HT1080 (cell line): ENCODE measurements around the gene OR1F1. TPM values are rescaled to one million over a fixed set of nuclear protein-coding genes. Genes with fewer than 3 reads are reported as not detected.
A peak's percentile ranks its signal among the peaks of the same experiment; 100 is the strongest.
"Not testable (repeated sequence)": the region's sequence is repeated elsewhere in the genome, so short reads cannot be mapped to it uniquely, and the experiment has no call there.

ENCODE experiments used
- DNase-seq: peaks from one replicate; pipeline ENCODE4 v3.0.0-alpha.2; 2015; ENCODE audit warnings: low read depth
- polyA plus RNA-seq, 2 experiments: library from polyadenylated mRNA; depleted of rRNA; stranded (reverse); fragments of >200 nt; gene quantifications; 2 replicates each; pipeline ENCODE4 v1.2.3, GENCODE V29; 2015
- total RNA-seq: library from RNA; depleted of rRNA; stranded (reverse); fragments of >200 nt; shearing (Covaris generic); gene quantifications from 2 replicates; pipeline ENCODE4 v1.2.3, GENCODE V29; 2014; rRNA removed

Gene OR1F1
- total RNA-seq: not detected in 2 replicates
- polyA plus RNA-seq (2015; cell fraction: cytosol; rRNA removed): not detected in 2 replicates
- polyA plus RNA-seq (2015; cell fraction: nucleus; rRNA removed): 0.35 TPM in 1 of 2 replicates, not detected in the other

GRCh38 chr16:3187798-3188674 lies at the start of gene OR1F1:
Gene OR1F1 (plus strand): TSS chr16:3188204.
- peak; percentile 91 for DNase-seq

DNA sequence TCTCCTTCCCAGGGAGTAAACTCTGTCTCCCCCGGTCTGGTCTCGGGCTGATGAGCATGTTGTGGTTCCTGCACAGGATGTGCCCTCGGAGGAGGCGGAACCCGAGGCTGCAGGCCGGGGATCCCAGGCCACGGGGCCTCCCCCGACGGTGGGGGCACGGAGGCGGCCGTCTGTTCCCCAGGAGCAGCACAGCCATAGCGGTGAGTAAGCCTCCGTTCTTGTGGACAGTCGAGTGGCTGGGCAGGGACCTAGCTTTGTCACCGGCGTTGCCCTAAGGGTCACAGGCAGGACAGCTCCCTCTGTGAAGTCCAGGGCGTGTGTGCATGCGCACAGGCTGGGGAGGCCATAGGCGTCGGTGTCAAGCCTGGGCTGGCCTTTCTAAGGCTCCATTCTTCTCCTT lies 49.7 kb upstream of the OR1F1 start:
- DNase-seq: no peak

- no peak for DNase-seq
Measured at GRCh38 chr16:3138823-3139426, 49.1 kb upstream of the OR1F1 start.

GRCh38 chr16:3139561-3139960 lies 48.4 kb upstream of the OR1F1 start:
- not testable (repeated sequence) for DNase-seq

DNA sequence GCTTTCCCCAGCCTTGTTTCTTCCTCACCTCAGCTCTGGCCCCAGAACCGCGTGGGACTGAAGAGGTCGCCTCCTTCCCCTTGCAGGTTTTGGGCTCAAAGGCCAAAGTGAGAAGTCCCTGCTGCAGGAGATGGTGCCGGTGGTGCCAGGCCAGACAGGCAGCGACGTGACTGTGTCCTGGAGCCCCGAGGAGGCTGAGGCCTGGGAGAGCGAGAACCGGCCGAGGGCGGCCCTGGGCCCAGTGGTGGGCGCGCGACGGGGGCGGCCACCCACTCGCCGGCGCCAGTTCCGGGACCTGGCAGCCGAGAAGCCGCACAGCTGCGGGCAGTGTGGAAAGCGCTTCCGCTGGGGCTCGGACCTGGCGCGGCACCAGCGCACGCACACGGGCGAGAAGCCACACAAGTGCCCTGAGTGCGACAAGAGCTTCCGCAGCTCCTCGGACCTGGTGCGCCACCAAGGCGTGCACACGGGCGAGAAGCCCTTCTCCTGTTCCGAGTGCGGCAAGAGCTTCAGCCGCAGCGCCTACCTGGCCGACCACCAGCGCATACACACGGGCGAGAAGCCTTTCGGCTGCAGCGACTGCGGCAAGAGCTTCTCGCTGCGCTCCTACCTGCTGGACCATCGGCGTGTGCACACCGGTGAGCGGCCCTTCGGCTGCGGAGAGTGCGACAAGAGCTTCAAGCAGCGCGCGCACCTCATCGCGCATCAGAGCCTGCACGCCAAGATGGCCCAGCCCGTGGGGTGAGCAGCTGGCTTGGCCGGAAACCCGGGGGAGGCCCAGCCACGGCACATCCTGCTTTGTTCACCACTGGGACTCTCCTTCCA lies 47.2 kb upstream of the OR1F1 start:
- no peak for DNase-seq

- DNase-seq: no peak
Measured at GRCh38 chr16:3141781-3142311, 46.2 kb upstream of the OR1F1 start.

- DNase-seq: no peak
Measured at GRCh38 chr16:3142327-3142726, 45.7 kb upstream of the OR1F1 start.

DNA sequence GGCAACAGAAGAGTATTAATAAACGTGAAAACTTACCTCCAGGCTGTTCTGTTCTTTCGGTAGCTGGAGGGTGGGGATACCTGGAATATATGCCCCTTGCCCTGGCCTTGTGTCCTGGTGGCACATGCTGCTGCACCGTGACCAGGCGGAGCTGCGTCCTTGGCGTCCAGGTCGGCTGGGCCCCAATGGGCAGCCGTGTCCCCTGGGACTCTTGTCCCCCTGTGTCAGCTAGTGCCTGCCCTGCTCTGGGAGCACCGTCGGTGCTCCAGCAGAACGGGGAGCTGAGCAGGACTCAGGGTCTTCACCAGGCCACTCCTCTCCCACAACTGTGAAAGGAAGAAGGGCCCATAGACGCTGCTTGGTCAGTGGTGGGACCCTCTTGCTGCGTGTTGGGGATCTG lies 45.2 kb upstream of the OR1F1 start:
- no peak for DNase-seq

DNA sequence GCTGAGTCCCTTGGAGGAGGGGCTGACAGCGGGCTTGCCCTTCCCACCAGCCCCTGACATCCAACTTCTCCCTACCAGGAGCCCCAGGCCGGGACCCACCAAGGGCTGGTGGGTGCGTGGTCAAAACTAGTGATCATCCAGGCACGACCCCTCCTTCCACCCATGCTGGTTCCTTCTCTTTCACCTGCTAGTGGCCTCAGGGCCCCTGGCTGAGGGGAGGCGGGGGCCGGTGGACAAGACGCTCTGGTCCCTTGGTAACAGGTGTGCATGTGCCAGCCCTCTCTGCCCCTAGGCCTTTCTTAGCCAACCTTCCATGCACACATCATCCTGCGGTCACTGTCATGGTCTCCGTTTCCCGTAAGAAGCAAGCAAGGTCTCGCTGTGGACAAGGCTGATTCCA lies 44.8 kb upstream of the OR1F1 start:
- no peak for DNase-seq

GRCh38 chr16:3143598-3144320 lies 44.2 kb upstream of the OR1F1 start:
- no peak for DNase-seq

- no peak for DNase-seq
Measured at GRCh38 chr16:3144321-3144983, 43.6 kb upstream of the OR1F1 start.

DNA sequence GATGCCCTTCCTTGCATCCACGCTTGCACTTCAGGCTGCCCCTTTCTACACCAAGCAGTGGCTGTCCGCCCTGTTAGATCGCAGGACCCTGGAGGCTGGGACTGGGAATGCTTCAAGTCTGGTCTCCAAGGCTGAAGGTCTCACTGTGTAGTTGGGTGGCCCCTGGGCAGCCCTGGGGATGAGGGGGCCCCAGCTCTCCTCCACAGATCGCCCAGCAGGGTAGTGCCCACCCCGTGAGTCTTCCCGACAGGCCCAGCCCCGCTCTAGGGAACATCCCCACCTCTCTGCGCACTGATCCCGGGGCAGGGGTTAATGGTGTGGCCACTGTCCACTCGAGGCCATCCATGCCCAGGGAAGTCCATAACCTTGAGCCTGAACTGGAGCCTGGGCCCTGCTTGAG lies 42.9 kb upstream of the OR1F1 start:
- no peak for DNase-seq

GRCh38 chr16:3145660-3146059 lies 42.3 kb upstream of the OR1F1 start:
- DNase-seq: no peak

DNA sequence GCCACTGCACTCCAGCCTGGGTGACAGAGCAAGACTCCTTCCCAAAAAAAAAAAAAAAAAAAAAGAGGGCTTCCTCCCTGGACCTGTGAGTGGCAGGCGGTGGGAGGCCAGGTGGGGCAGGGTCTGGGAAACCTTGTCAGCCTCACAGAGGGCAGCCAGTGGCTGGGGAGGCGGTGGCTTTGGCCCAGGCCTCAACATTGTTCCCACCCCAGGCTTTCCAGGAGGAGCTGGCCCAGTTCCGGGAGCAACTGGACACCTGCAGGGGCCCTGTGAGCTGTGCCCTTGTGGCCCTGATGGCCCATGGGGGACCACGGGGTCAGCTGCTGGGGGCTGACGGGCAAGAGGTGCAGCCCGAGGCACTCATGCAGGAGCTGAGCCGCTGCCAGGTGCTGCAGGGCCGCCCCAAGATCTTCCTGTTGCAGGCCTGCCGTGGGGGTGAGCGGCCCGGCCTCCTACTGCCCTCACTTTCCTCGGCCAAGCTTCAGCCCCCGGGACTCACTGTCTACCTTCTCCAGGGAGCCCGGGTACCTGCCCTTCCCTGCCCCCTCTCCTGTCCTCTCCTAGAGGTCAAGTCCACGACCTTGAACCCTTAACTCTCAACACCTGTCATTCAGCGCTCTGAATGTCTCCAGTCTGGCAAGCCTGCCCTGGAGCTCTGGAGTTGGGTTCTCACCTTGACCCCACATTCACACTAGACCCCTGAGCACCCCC lies 40.8 kb upstream of the OR1F1 start:
- no peak for DNase-seq

GRCh38 chr16:3147757-3148104 lies 40.3 kb upstream of the OR1F1 start:
- no peak for DNase-seq

DNA sequence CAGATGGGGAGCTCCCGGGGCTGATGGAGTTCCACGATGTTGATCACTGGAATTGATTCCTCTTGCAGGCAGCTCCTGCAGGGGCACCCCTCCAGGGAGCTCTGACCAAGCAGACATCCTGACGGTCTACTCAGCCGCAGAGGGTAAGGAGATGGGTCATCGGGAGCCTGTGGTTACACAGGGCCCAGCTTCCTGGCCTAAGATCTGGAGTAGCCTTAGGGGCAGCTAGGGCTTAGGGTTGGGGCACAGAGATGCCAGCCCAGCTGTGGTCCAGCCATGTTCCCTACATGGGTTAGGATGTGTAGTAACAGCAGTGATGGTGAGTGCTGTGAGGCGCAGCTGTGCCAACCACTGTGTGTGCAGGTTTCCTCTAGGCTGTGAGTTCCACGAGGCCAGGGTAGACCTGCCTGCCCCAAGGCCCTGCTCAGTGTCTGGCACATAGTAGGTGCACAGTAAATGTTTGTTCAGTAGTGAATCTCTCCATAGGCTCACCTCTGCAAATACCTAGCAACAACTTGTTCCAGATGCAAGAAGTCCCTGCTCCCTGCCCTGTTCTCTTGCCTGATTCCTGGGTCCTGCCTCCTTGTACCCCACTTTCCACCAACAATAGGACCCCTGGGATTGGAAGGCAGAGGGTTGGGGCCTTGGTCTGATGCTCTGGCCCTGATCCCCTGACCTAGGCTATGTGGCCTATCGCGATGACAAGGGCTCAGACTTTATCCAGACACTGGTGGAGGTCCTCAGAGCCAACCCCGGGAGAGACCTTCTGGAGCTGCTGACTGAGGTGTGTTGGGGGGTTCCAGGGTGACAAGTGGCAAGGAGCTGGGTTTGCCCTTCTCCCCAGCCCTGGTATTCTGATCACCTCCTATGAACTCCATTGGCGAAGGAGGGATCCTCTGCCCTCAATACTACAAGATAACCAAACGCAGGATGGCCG lies 39.5 kb upstream of the OR1F1 start:
- DNase-seq: no peak

DNA sequence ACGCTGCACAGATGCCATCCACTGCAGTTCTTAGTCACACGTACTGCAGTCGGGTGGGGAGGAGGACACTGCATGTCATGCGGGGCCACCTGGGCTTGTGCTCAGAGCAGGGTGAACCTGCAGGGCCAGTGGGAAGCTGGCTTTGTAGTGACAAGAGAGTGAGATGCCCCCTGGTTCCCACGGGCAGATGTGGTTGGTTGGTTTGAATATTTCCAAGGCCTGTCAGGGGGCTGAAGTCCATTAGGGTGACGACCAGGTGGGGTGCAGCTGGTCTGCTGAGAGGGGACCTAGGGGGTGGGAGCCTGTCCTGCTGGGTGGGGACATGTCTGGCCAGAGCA lies 38.8 kb upstream of the OR1F1 start:
- DNase-seq: no peak

DNA sequence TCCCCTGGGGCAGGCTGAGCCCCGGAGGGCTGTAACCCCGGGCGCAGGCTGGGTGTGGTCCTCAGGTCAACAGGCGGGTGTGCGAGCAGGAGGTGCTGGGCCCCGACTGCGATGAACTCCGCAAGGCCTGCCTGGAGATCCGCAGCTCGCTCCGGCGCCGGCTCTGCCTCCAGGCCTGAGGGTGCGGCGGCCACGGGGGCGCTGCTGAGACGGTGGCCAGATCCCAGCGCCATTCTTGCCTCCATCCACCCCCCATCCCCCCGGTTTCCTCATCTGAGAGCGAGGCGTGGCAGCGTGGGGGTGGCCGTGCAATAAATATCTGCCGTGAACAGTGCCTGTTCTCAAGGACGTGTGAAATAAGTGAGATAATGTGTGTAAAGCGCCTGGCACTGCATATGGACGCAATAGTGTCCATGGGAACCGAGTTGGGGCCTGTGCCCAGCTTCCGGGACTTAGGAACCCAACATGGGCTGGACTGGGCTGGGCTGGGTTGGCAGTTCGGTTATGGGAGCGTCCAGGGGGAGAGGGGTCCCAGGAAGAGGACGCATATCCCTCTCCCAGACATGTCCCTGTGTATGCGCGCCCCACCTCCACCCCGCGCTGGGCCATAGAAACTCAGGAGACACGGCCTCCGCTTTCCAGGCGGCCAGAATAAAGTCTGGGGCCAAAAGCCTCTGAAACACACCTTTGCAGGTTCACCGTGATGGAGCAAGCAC lies 38.2 kb upstream of the OR1F1 start:
- peak; percentile 36 for DNase-seq
